H1 (cell line): ENCODE data around the gene PLCB1. TPM values are rescaled to one million over a fixed set of nuclear protein-coding genes. Genes with fewer than 3 reads are reported as not detected.

Experiments used
- CTCF ChIA-PET: fragments of 300-600 bp; sonication (Branson Sonifier 250); formaldehyde crosslinking; loops from one replicate; lab custom pipeline; 2021; ENCODE audit not compliant: partially characterized antibody; lab: Charles Lee
- POLR2A ChIA-PET: fragments of 300-600 bp; sonication (Branson Sonifier 250); formaldehyde crosslinking; loops from one replicate; lab custom pipeline; 2021; ENCODE audit warnings: inconsistent platforms; ENCODE audit not compliant: partially characterized antibody; lab: Charles Lee
- DNase-seq, 2 experiments: peaks; one replicate each; pipeline versions ENCODE4 v3.0.0 to v3.0.0-alpha.2; 2010 to 2022; ENCODE audit warnings: low spot score in 2 of 2, low read depth in 1 of 2, mixed read lengths in 1 of 2
- FAIRE-seq: peaks from 2 replicates; lab custom pipeline; 2011; peaks lifted over from hg19 to GRCh38; lab: Jason Lieb, UNC
- H2AFZ ChIP-seq: 2 replicates; pipeline ENCODE4 v1.8.1; 2012; ENCODE audit warnings: low read length, inconsistent platforms
- H2AK5ac ChIP-seq: 2 replicates; pipeline ENCODE4 v1.6.1; 2013; ENCODE audit warnings: low read depth, low read length
- H2BK120ac ChIP-seq: replicated peaks from 2 replicates; pipeline ENCODE3; 2013; ENCODE audit warnings: low read depth, low read length, inconsistent platforms
- H2BK12ac ChIP-seq: 2 replicates; pipeline ENCODE4 v1.6.1; 2013; ENCODE audit warnings: low read depth, low read length
- H2BK15ac ChIP-seq: 2 replicates; pipeline ENCODE4 v1.6.1; 2013; ENCODE audit warnings: low read length
- H2BK20ac ChIP-seq: 2 replicates; pipeline ENCODE4 v1.6.1; 2013; ENCODE audit warnings: low read length
- H2BK5ac ChIP-seq: 2 replicates; pipeline ENCODE4 v1.6.1; 2013; ENCODE audit warnings: low read depth, low read length
- H3K14ac ChIP-seq: 2 replicates; pipeline ENCODE4 v1.6.1; 2013; ENCODE audit warnings: inconsistent platforms; ENCODE audit not compliant: insufficient read length
- H3K18ac ChIP-seq: 2 replicates; pipeline ENCODE4 v1.6.1; 2013; ENCODE audit warnings: low read length; ENCODE audit errors: extremely low read depth
- H3K23ac ChIP-seq: 2 replicates; pipeline ENCODE4 v1.6.1; 2013; ENCODE audit warnings: inconsistent platforms; ENCODE audit not compliant: insufficient read length
- H3K23me2 ChIP-seq: 2 replicates; pipeline ENCODE4 v1.6.1; 2013; ENCODE audit warnings: low read depth, low read length
- H3K27ac ChIP-seq: 2 replicates; pipeline ENCODE4 v1.6.1; 2011; ENCODE audit warnings: low read depth, low read length, inconsistent platforms
- H3K27me3 ChIP-seq, 4 experiments: replicated peaks in 1 of 4; 1 replicate in 1 of 4; 2 replicates in 3 of 4; pipeline versions ENCODE4 v1.6.1 to v1.8.1; 2011 to 2013; ENCODE audit warnings: low read length in 3 of 4, mild to moderate bottlenecking in 3 of 4, inconsistent platforms in 2 of 4, mixed read lengths in 2 of 4, moderate library complexity in 1 of 4; ENCODE audit not compliant: control insufficient read depth in 3 of 4, insufficient read depth in 3 of 4; ENCODE audit errors: extremely low read depth in 1 of 4
- H3K36me3 ChIP-seq, 4 experiments: 2 replicates each; pipeline versions ENCODE4 v1.6.1 to v1.8.1; 2011 to 2013; ENCODE audit warnings: mild to moderate bottlenecking in 4 of 4, low read length in 3 of 4, moderate library complexity in 2 of 4, control low read depth in 1 of 4, inconsistent platforms in 1 of 4; ENCODE audit not compliant: insufficient read depth in 4 of 4, control insufficient read depth in 2 of 4
- H3K4ac ChIP-seq: replicated peaks from 2 replicates; pipeline ENCODE3; 2013; ENCODE audit warnings: low read length, low read depth, mixed read lengths, inconsistent platforms; ENCODE audit not compliant: insufficient read length
- H3K4me1 ChIP-seq, 4 experiments: replicated peaks in 1 of 4; 1 replicate in 1 of 4; 2 replicates in 3 of 4; pipeline versions ENCODE4 v1.6.1 to v1.8.1; 2011 to 2013; ENCODE audit warnings: low read length in 3 of 4, inconsistent platforms in 2 of 4, mixed read lengths in 1 of 4; ENCODE audit not compliant: insufficient read depth in 4 of 4, control insufficient read depth in 3 of 4
- H3K4me2 ChIP-seq, 2 experiments: 2 replicates each; pipeline versions ENCODE4 v1.6.1 to v1.8.1; 2011 to 2013; ENCODE audit warnings: low read depth in 2 of 2, low read length in 2 of 2, control low read depth in 1 of 2, inconsistent platforms in 1 of 2, mild to moderate bottlenecking in 1 of 2; ENCODE audit not compliant: insufficient read depth in 1 of 2
- H3K4me3 ChIP-seq, 4 experiments: fragments of 200-600, 300-600 bp in 1 of 4; sonication (generic), shearing (Covaris generic), sonication (Bioruptor Twin) in 1 of 4; 2 replicates each; pipeline versions ENCODE4 v1.5.1 to v1.8.1; 2011 to 2016; ENCODE audit warnings: low read length in 4 of 4, low read depth in 3 of 4, control low read depth in 2 of 4, inconsistent platforms in 2 of 4, mild to moderate bottlenecking in 2 of 4, mixed read lengths in 1 of 4, moderate library complexity in 1 of 4; ENCODE audit not compliant: insufficient read depth in 2 of 4; ENCODE audit errors: extremely low read depth in 1 of 4
- H3K56ac ChIP-seq: replicated peaks from 2 replicates; pipeline ENCODE3; 2013; ENCODE audit warnings: low read depth, mild to moderate bottlenecking, mixed read lengths, low read length, inconsistent platforms; ENCODE audit not compliant: insufficient read length
- H3K79me1 ChIP-seq: 2 replicates; pipeline ENCODE4 v1.6.1; 2013; ENCODE audit warnings: low read depth, low read length, control low read depth
- H3K79me2 ChIP-seq, 2 experiments: 2 replicates each; pipeline versions ENCODE4 v1.6.1 to v1.8.1; 2012 to 2013; ENCODE audit warnings: low read length in 2 of 2, mild to moderate bottlenecking in 2 of 2, inconsistent platforms in 1 of 2; ENCODE audit not compliant: insufficient read depth in 2 of 2, control insufficient read depth in 1 of 2
- H3K9ac ChIP-seq, 4 experiments: replicated peaks in 1 of 4; 1 replicate in 1 of 4; 2 replicates in 3 of 4; pipeline versions ENCODE4 v1.6.1 to v1.8.1; 2011 to 2013; ENCODE audit warnings: low read depth in 3 of 4, low read length in 3 of 4, control low read depth in 2 of 4, mild to moderate bottlenecking in 2 of 4, moderate library complexity in 2 of 4, inconsistent platforms in 1 of 4; ENCODE audit errors: extremely low read depth in 1 of 4
- H3K9me3 ChIP-seq, 2 experiments: 2 replicates each; pipeline versions ENCODE4 v1.6.1 to v1.8.1; 2012 to 2013; ENCODE audit warnings: mild to moderate bottlenecking in 2 of 2, moderate library complexity in 2 of 2, control low read depth in 1 of 2, inconsistent platforms in 1 of 2, low read depth in 1 of 2, low read length in 1 of 2, mixed read lengths in 1 of 2; ENCODE audit not compliant: insufficient read depth in 2 of 2
- H4K20me1 ChIP-seq, 2 experiments: replicated peaks in 1 of 2; 2 replicates each; pipeline versions ENCODE3 to v1.8.1; 2011 to 2013; ENCODE audit warnings: inconsistent platforms in 2 of 2, low read length in 2 of 2, mild to moderate bottlenecking in 1 of 2; ENCODE audit not compliant: insufficient read depth in 2 of 2, control insufficient read depth in 1 of 2
- H4K5ac ChIP-seq: 2 replicates; pipeline ENCODE4 v1.6.1; 2013; ENCODE audit warnings: low read length, low read depth, mixed read lengths, inconsistent platforms; ENCODE audit not compliant: insufficient read length
- H4K8ac ChIP-seq: 2 replicates; pipeline ENCODE4 v1.8.0; 2013; ENCODE audit warnings: mild to moderate bottlenecking, moderate library complexity, low read length, inconsistent platforms; ENCODE audit not compliant: insufficient read depth; ENCODE audit errors: extremely low read depth
- H4K91ac ChIP-seq: replicated peaks from 2 replicates; pipeline ENCODE3; 2013; ENCODE audit warnings: low read length, mixed read lengths, inconsistent platforms; ENCODE audit not compliant: insufficient read length
- EP300 ChIP-seq, 2 experiments: IDR thresholded peaks; 1 replicate in 1 of 2; 2 replicates in 1 of 2; pipeline ENCODE4 v1.6.1; 2011 to 2012; ENCODE audit warnings: low read depth in 2 of 2, low read length in 2 of 2, mild to moderate bottlenecking in 2 of 2, borderline replicate concordance in 1 of 2, inconsistent platforms in 1 of 2, moderate library complexity in 1 of 2
- JUN ChIP-seq: IDR thresholded peaks from 2 replicates; pipeline ENCODE4 v1.6.1; 2011; ENCODE audit warnings: low read depth, mild to moderate bottlenecking, improper control_type of control experiment, low read length
- JUND ChIP-seq: IDR thresholded peaks from 2 replicates; pipeline ENCODE4 v1.6.1; 2011; ENCODE audit warnings: mild to moderate bottlenecking, improper control_type of control experiment, low read length
- SUZ12 ChIP-seq: fragments of 200-600 bp; sonication (generic); IDR thresholded peaks from 2 replicates; pipeline ENCODE4 v1.6.1; 2012; ENCODE audit warnings: mild to moderate bottlenecking, inconsistent platforms, low read length, moderate library complexity, mixed read lengths
- YY1 ChIP-seq: IDR thresholded peaks from 2 replicates; pipeline ENCODE4 v1.6.1; 2011; ENCODE audit warnings: low read depth, mild to moderate bottlenecking, low read length
- WGBS, 2 experiments: shearing (Covaris generic) in 1 of 2; methylation state at CpG; one replicate each; pipeline versions ENCODE4 v1.1.6 to v1.1.7; 2013 to 2015; ENCODE audit warnings: low lambda C conversion rate in 2 of 2, mixed read lengths in 2 of 2, inconsistent platforms in 1 of 2, low coverage in 1 of 2, missing lambda C conversion rate in 1 of 2; ENCODE audit not compliant: insufficient replicate concordance in 2 of 2, insufficient coverage in 1 of 2, insufficient read length in 1 of 2; ENCODE audit errors: extremely low coverage in 1 of 2, missing lambda C conversion rate in 1 of 2; 5-methylcytosine and 5-hydroxymethylcytosine counted together
- polyA plus RNA-seq, 7 experiments: library from polyadenylated mRNA; depleted of rRNA in 3 of 7; stranded (reverse) in 5 of 7; unstranded in 2 of 7; fragments of >200 nt in 5 of 7; fragments of 200-250 nt in 2 of 7; gene quantifications; 1 replicate in 5 of 7; 2 replicates in 1 of 7; 4 replicates in 1 of 7; pipeline versions ENCODE4 v1.2.1 to v1.2.3, GENCODE V29; 2011 to 2013; ENCODE audit warnings: missing spikeins in 2 of 7, mixed read lengths in 2 of 7
- total RNA-seq: library from RNA; stranded (reverse); fragmentation: NEBNext Ultra II Directional; extraction: Animal tissue kit (Norgen Biotek cat#: 25700); gene quantifications from 2 replicates; pipeline ENCODE4 v1.2.1, GENCODE V29; 2021

Gene PLCB1
- total and polyA plus RNA-seq, 2 of the 8 experiments (the other 6 are each of a cell fraction or from before 2014, with no cell fraction given): 2.6 to 9.1 TPM

GRCh38 chr20:8143474-8143873, 11.4 kb downstream of the PLCB1 start:
- TF ChIP-seq JUN: no peak
- no peak for TF ChIP-seq EP300 (IDR thresholded peaks at IDR 0.05; ENCODE audit: borderline replicate concordance in 1 of 2, low read depth in 2 of 2, low read length in 2 of 2)
- TF ChIP-seq YY1: no peak
- TF ChIP-seq JUND: no peak
- no peak for TF ChIP-seq SUZ12
- no peaks in the 10 kb centered on the region for H3K9me3 ChIP-seq
- peaks cover 2% of the 10 kb centered on the region; the same call in 1 of the 2 replicates for H3K79me1 ChIP-seq
- DNase-seq: no peak
- H4K8ac ChIP-seq: no peak overlapping the region
- no peak overlapping the region for H3K4ac ChIP-seq
- H3K4me2 ChIP-seq: no peak overlapping the region
- H2BK120ac ChIP-seq: no peak overlapping the region
- no peak overlapping the region for H2BK15ac ChIP-seq
- no peak overlapping the region for H2BK5ac ChIP-seq
- no peak overlapping the region for H4K91ac ChIP-seq
- H4K5ac ChIP-seq: no peak overlapping the region
- no peak overlapping the region for H2BK20ac ChIP-seq
- H3K4me3 ChIP-seq: no peak overlapping the region
- no peak for FAIRE-seq
- no peak overlapping the region for H3K18ac ChIP-seq
- H3K36me3 ChIP-seq: no peaks in the 10 kb centered on the region
- no peak overlapping the region for H2AFZ ChIP-seq
- no peaks in the 10 kb centered on the region for H4K20me1 ChIP-seq
- WGBS, 2 experiments: 93% methylated on average over 3 of the region's 3 CpGs; no CpG with 5 or more reads in 1 of the 2 experiments
- H3K23me2 ChIP-seq: no peaks in the 10 kb centered on the region; the same call in 1 of the 2 replicates
- no peak overlapping the region for H2AK5ac ChIP-seq
- H2BK12ac ChIP-seq: no peak overlapping the region
- no peaks in the 10 kb centered on the region for H3K27me3 ChIP-seq
- H3K4me1 ChIP-seq: peaks cover 0 to 7% (median 0%) of the 10 kb centered on the region in 4 experiments; a peak in 2 of 7 replicates
- H3K23ac ChIP-seq: no peak overlapping the region
- ChIA-PET CTCF (interaction anchor here (0.6 kb wide), 1 partner anchor 159 kb away, joined by 3 read pairs; no protein-coding TSS in a partner anchor), POLR2A (no interaction called here)
- H3K27ac ChIP-seq: no peak overlapping the region
- no peak overlapping the region for H3K56ac ChIP-seq
- H3K9ac ChIP-seq: no peak overlapping the region
- H3K14ac ChIP-seq: no peak overlapping the region
- H3K79me2 ChIP-seq: no peaks in the 10 kb centered on the region
